HG02938 (cell line): ENCODE measurements around the gene WNK4.

Source experiments
- ATAC-seq: cut with Tn5 transposase; IDR thresholded peaks from one replicate; pipeline ENCODE4 v1.9.1; 2021; ENCODE audit warnings: mild to moderate bottlenecking, moderate library complexity; ENCODE audit not compliant: unreplicated experiment

The WNK4 gene

DNA sequence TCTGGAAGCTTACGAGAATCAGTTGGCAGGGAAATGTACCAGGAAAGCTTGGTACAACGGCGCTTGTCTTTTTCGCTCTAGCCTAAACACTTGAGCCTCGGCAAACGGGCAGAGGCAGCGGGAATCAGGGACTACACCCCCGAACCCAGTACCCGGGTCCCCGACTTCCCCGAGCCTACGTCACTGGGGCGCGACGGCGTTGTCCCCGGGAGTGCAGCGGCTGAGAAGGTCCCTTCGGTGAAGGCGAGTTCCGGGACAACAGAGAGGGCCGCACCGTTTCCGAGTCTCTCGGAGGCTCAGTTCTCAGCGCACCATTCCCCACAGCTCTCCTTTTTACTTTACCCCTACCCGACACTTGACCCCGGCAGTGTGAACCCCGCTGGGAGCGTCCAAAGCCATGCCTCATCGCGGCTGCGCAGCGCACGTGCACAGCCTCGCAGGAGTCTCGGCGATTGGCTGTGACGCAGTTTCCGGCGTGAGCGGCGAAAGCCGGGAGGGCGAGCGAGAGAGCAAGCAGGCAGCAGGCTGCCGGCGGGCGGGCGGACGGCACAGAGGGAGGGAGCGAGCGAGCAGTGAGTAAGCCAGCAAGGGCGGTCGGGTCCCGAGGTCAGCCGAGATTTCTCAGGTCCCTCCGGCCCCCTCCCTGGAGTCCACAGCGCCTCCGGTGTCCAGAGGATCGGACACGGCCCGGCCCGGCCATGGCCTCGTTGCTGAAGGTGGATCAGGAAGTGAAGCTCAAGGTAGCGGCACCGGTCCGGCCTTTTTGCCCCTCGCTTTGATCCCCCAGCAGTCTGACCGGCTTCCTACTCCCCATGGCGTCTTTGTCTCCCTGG lies 52.7 kb downstream of the WNK4 start, which contains the start of gene PSME3:
Gene PSME3, plus strand, starts transcription at position 464 of the 833 bp plus-strand sequence. Its CDS starts 235 bp downstream, at position 699.
- peak; percentile 66 for ATAC-seq

- ATAC-seq, result no peak
These were observed 53.5 kb downstream of the WNK4 start for GRCh38 chr17:42833767-42834422.

DNA sequence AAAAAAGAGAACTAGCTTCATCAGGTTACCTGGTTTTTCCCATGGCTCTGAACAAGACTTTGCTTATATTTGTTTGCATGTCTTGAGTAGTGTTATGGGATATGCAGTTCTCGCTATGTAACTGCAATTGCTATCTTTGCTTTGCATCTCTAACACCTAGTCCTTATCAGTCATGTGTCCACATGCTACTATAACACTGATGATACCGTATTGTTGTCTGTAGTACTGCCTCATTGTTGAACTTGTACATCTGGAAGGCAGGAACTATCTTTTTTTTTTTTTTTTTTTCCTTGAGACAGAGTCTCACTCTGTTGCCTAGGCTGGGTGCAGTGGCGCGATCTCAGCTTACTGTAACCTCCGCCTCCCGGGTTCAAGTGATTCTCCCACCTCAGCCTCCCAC lies 55.3 kb downstream of the WNK4 start:
- no peak for ATAC-seq

DNA sequence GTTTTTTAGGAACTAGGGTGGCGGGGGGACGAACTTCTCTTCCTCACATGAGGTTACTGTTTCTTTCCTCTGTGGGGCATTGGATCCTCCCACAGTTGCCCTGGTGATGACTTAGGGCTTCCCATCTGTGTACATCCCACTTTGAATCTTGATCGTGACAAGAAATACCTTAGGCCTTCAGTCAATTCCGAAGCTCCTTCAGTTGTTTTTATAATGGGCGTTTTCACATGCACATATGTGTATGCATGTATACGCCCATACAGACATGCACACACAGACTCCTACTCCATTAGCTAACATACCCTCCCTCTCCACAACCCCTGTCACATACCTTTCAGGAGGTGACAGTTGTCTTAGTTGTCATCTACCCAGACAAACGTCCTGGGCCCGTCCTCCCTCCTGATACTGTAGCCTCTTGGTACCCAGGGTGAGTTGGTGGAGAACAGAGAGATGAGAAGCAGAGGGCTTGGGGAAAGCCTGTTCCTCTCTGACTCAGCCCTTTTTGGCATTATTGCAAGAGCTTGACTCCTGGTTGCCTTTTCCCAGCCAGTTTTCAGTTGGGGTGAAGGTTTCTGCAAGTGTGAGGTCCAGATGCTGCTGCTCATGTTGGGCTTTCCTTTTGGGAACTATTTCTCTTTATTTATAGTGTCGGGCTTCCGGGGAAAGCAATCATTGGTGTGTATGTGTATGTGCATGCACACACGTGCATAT lies 61.7 kb downstream of the WNK4 start:
- no peak for ATAC-seq

GRCh38 chr17:42843358-42843934 lies 63.0 kb downstream of the WNK4 start:
- no peak for ATAC-seq

DNA sequence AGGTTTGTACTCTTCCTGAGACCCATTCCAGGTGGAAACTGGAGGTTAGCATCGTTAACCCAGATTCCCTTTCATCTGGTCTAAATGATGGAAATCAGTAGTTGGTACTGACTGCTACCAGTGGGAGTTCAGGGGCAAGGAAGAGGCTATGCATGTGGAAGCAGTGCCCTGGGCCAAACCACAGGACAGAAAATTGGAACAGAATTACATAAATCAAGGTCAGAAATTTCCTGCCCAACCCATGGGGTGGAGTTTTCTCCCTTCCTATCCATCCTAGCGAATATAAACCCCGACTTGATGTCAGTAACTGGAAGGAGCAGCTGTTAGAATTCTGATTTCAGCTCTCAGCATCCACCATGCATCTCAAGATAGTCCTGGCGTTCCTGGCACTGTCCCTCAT lies 63.9 kb downstream of the WNK4 start, which contains the start of gene AOC2:
Gene AOC2, plus strand, starts transcription at position 310 of the 400 bp plus-strand sequence. Its CDS starts 47 bp downstream, at position 357.
- no peak for ATAC-seq

- ATAC-seq, result no peak
These were observed 64.5 kb downstream of the WNK4 start for GRCh38 chr17:42844761-42845555.

GRCh38 chr17:42845556-42845917 lies 65.1 kb downstream of the WNK4 start:
- no peak for ATAC-seq

- ATAC-seq, result no peak
These were observed 65.6 kb downstream of the WNK4 start for GRCh38 chr17:42845918-42846593.
